HepG2 (cell line): ENCODE measurements around the gene PPP1R13L. TPM values are rescaled to one million over a fixed set of nuclear protein-coding genes. Genes with fewer than 3 reads are reported as not detected.
A peak's percentile ranks its signal among the peaks of the same experiment; 100 is the strongest.

Experiments used
- ARNTL ChIP-seq: sonication (generic); formaldehyde crosslinking; IDR thresholded peaks from 2 replicates; pipeline ENCODE4 v1.4.0; 2020; ENCODE audit warnings: mild to moderate bottlenecking, missing genetic modification reagents
- GZF1 ChIP-seq: sonication (generic); formaldehyde crosslinking; IDR thresholded peaks from 2 replicates; pipeline ENCODE4 v1.5.1; 2020; ENCODE audit warnings: mild to moderate bottlenecking, missing genetic modification reagents
- HOXA3 ChIP-seq: sonication (generic); formaldehyde crosslinking; IDR thresholded peaks from 2 replicates; pipeline ENCODE4 v1.5.0; 2020; ENCODE audit warnings: missing genetic modification reagents
- HOXA7 ChIP-seq: sonication (generic); formaldehyde crosslinking; IDR thresholded peaks from 2 replicates; pipeline ENCODE4 v1.8.1; 2022; ENCODE audit warnings: mild to moderate bottlenecking, missing genetic modification reagents, moderate library complexity
- ISL2 ChIP-seq: sonication (generic); formaldehyde crosslinking; IDR thresholded peaks from 2 replicates; pipeline ENCODE4 v1.5.0; 2020; ENCODE audit warnings: missing genetic modification reagents
- KDM2A ChIP-seq: sonication (generic); formaldehyde crosslinking; IDR thresholded peaks from 2 replicates; pipeline ENCODE4 v1.4.0; 2020; ENCODE audit warnings: low read depth, missing genetic modification reagents, borderline replicate concordance
- MIER3 ChIP-seq: IDR thresholded peaks from 2 replicates; pipeline ENCODE4 v1.6.1; 2016; ENCODE audit warnings: missing compliant biosample characterization, borderline replicate concordance
- MXI1 ChIP-seq: IDR thresholded peaks from 3 replicates; pipeline ENCODE4 v1.6.1; 2012; ENCODE audit warnings: low read depth, low read length, inconsistent platforms, borderline replicate concordance
- MYC ChIP-seq: sonication (generic); formaldehyde crosslinking; IDR thresholded peaks from 2 replicates; pipeline ENCODE4 v1.9.0; 2021; ENCODE audit warnings: missing genetic modification reagents, borderline replicate concordance
- PCBP1 ChIP-seq: fragments of 200-400 bp; formaldehyde crosslinking; IDR thresholded peaks from 2 replicates; pipeline ENCODE4 v1.6.1; 2017; ENCODE audit warnings: mild to moderate bottlenecking, low read depth, low read length, borderline replicate concordance
- POLR2A ChIP-seq, 2 experiments: IDR thresholded peaks; 2 replicates each; pipeline ENCODE4 v1.6.1; 2011; ENCODE audit warnings: low read depth in 2 of 2, low read length in 2 of 2, mild to moderate bottlenecking in 1 of 2, moderate library complexity in 1 of 2; ENCODE audit not compliant: insufficient read depth in 1 of 2
- PTBP1 ChIP-seq: fragments of 200-400 bp; formaldehyde crosslinking; IDR thresholded peaks from 2 replicates; pipeline ENCODE4 v1.6.1; 2018; ENCODE audit warnings: low read length, low read depth; ENCODE audit not compliant: poor library complexity, severe bottlenecking
- SIN3B ChIP-seq: fragments of 150-350 bp; IDR thresholded peaks from 2 replicates; pipeline ENCODE4 v1.6.1; 2014; ENCODE audit warnings: low read length
- SUZ12 ChIP-seq: fragments of 150-350 bp; IDR thresholded peaks from 2 replicates; pipeline ENCODE4 v1.6.1; 2014; ENCODE audit warnings: low read depth, low read length
- TOE1 ChIP-seq: sonication (generic); formaldehyde crosslinking; IDR thresholded peaks from 2 replicates; pipeline ENCODE4 v1.4.0; 2020; ENCODE audit warnings: mild to moderate bottlenecking, missing genetic modification reagents
- TSC22D2 ChIP-seq: sonication (generic); formaldehyde crosslinking; IDR thresholded peaks from 2 replicates; pipeline ENCODE4 v1.5.1; 2020; ENCODE audit warnings: missing genetic modification reagents, mild to moderate bottlenecking, borderline replicate concordance
- ZFY ChIP-seq: sonication (generic); formaldehyde crosslinking; IDR thresholded peaks from 2 replicates; pipeline ENCODE4 v1.4.0; 2020; ENCODE audit warnings: missing genetic modification reagents
- ZNF143 ChIP-seq: sonication (generic); formaldehyde crosslinking; IDR thresholded peaks from 2 replicates; pipeline ENCODE4 v1.4.0; 2020; ENCODE audit warnings: missing genetic modification reagents
- ZNF180 ChIP-seq: sonication (generic); formaldehyde crosslinking; IDR thresholded peaks from 2 replicates; pipeline ENCODE4 v1.4.0; 2020; ENCODE audit warnings: low read depth, missing genetic modification reagents, borderline replicate concordance
- ZNF207 ChIP-seq: fragments of 450-650 bp; IDR thresholded peaks from 2 replicates; pipeline ENCODE4 v1.6.1; 2016; ENCODE audit warnings: antibody characterized with exemption, borderline replicate concordance
- ZNF317 ChIP-seq: sonication (generic); formaldehyde crosslinking; IDR thresholded peaks from 2 replicates; pipeline ENCODE4 v1.5.0; 2020; ENCODE audit warnings: mild to moderate bottlenecking, missing genetic modification reagents
- ZNF34 ChIP-seq: sonication (generic); formaldehyde crosslinking; IDR thresholded peaks from 2 replicates; pipeline ENCODE4 v1.4.0; 2020; ENCODE audit warnings: mild to moderate bottlenecking, missing genetic modification reagents, borderline replicate concordance
- ZNF546 ChIP-seq: sonication (generic); formaldehyde crosslinking; conservative IDR thresholded peaks from 2 replicates; pipeline ENCODE4 v1.8.1; 2023; ENCODE audit warnings: mild to moderate bottlenecking, missing genetic modification reagents
- polyA plus RNA-seq, 8 experiments: library from polyadenylated mRNA; depleted of rRNA in 3 of 8; stranded (reverse) in 7 of 8; unstranded in 1 of 8; fragments of >200 nt; fragmentation: Illumina TruSeq in 4 of 8; extraction: Trizol in 4 of 8; gene quantifications; 2 replicates each; pipeline versions ENCODE4 v1.2.1 to v1.2.3, GENCODE V29; 2011 to 2016; ENCODE audit warnings: low read depth in 4 of 8, missing spikeins in 1 of 8, mixed read lengths in 1 of 8; ENCODE audit not compliant: insufficient read depth in 1 of 8
- total RNA-seq, 5 experiments: library from RNA; depleted of rRNA; stranded (reverse); fragments of >200 nt; fragmentation: Illumina TruSeq; extraction: Trizol; gene quantifications; 2 replicates each; pipeline ENCODE4 v1.2.3, GENCODE V29; 2016; ENCODE audit warnings: low read depth in 1 of 5
- TF ChIP-seq, protein P1 (sequence below): IDR thresholded peaks from 2 replicates; pipeline ENCODE4 v1.6.1; 2012; ENCODE audit warnings: low read length, improper control_type of control experiment
- TF ChIP-seq, protein P2 (sequence below): sonication (generic); formaldehyde crosslinking; IDR thresholded peaks from 2 replicates; pipeline ENCODE4 v1.9.0; 2021; ENCODE audit warnings: missing genetic modification reagents, borderline replicate concordance

Gene PPP1R13L
- total and polyA plus RNA-seq, 2 of the 13 experiments (the other 11 are each of a cell fraction or from before 2014, with no cell fraction given) = 1.3 to 6.6 TPM

DNA sequence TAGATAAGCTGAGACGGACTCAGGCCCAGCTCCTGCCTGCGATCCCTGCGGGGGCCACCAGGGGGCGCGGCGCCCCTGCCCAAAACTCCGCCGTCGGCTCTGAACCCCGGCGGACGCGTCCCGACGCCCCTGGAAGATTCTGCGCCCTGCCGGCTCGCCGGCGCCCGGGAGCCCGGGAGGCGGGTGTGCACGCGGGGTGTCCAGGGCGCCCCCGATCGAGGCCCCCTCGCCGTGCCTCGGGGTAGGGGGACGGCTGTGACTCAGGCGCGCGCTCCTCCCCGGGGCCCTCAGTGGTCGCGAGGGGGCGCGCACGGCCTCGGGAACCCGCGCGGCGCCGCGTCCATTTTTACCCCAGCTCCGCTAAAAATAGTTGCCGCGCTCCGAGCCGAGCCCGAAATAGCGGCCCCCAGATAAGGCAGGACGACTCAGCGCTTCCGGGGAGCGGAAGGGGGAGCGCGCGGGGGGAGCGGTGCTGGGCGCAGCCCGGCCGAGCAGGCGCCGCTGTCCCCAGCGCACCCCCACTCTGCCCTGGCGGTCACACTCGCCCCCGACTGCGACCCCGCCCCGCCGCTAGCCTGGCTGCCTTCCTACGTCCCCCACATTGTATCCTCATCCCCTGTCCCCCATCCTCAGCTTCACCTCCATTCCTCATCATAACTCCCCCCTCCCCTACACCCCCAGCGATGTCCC lies 34.8 kb upstream of the PPP1R13L start (continued):
- no peak for TF ChIP-seq POLR2A (IDR thresholded peaks at IDR 0.05; ENCODE audit: insufficient read depth in 1 of 2, low read depth in 2 of 2, low read length in 2 of 2)
- TF ChIP-seq ISL2 = peak; percentile 15; the same call in 1 of the 2 replicates
- TF ChIP-seq GZF1 (CRISPR knock-in tag) = no peak
- TF ChIP-seq MYC (CRISPR knock-in tag) = peak; percentile 50; the same call in 1 of the 2 replicates
- TF ChIP-seq ZNF546 (CRISPR knock-in tag) = 0 out of 2 replicates have a peak, but pooled peaks have one; percentile 73
- TF ChIP-seq SIN3B = no peak
- TF ChIP-seq, protein P1, sequence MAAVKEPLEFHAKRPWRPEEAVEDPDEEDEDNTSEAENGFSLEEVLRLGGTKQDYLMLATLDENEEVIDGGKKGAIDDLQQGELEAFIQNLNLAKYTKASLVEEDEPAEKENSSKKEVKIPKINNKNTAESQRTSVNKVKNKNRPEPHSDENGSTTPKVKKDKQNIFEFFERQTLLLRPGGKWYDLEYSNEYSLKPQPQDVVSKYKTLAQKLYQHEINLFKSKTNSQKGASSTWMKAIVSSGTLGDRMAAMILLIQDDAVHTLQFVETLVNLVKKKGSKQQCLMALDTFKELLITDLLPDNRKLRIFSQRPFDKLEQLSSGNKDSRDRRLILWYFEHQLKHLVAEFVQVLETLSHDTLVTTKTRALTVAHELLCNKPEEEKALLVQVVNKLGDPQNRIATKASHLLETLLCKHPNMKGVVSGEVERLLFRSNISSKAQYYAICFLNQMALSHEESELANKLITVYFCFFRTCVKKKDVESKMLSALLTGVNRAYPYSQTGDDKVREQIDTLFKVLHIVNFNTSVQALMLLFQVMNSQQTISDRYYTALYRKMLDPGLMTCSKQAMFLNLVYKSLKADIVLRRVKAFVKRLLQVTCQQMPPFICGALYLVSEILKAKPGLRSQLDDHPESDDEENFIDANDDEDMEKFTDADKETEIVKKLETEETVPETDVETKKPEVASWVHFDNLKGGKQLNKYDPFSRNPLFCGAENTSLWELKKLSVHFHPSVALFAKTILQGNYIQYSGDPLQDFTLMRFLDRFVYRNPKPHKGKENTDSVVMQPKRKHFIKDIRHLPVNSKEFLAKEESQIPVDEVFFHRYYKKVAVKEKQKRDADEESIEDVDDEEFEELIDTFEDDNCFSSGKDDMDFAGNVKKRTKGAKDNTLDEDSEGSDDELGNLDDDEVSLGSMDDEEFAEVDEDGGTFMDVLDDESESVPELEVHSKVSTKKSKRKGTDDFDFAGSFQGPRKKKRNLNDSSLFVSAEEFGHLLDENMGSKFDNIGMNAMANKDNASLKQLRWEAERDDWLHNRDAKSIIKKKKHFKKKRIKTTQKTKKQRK = no peak
- TF ChIP-seq KDM2A (CRISPR knock-in tag) = peak; percentile 45; the same call in 1 of the 2 replicates
- TF ChIP-seq SUZ12 = no peak
- no peak for TF ChIP-seq PTBP1
- no peak for TF ChIP-seq ZNF207
- no peak for TF ChIP-seq ZNF34
- TF ChIP-seq ZFY (CRISPR knock-in tag) = peak; percentile 36
- peak; percentile 22; the same call in 1 of the 2 replicates for TF ChIP-seq ZNF143 (CRISPR knock-in tag)
- no peak for TF ChIP-seq HOXA7 (CRISPR knock-in tag)
- TF ChIP-seq ARNTL (CRISPR knock-in tag) = no peak
- TF ChIP-seq TSC22D2 (CRISPR knock-in tag) = no peak
- peak; percentile 18; the same call in 1 of the 2 replicates for TF ChIP-seq MIER3 (CRISPR knock-in tag)
- peak; percentile 75 for TF ChIP-seq HOXA3 (CRISPR knock-in tag)
- TF ChIP-seq, protein P2, sequence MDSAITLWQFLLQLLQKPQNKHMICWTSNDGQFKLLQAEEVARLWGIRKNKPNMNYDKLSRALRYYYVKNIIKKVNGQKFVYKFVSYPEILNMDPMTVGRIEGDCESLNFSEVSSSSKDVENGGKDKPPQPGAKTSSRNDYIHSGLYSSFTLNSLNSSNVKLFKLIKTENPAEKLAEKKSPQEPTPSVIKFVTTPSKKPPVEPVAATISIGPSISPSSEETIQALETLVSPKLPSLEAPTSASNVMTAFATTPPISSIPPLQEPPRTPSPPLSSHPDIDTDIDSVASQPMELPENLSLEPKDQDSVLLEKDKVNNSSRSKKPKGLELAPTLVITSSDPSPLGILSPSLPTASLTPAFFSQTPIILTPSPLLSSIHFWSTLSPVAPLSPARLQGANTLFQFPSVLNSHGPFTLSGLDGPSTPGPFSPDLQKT (CRISPR knock-in tag) = no peak
- 0 out of 3 replicates have a peak, but pooled peaks have one; percentile 30 for TF ChIP-seq MXI1
- TF ChIP-seq TOE1 (CRISPR knock-in tag) = no peak
- no peak for TF ChIP-seq ZNF317 (CRISPR knock-in tag)
- TF ChIP-seq PCBP1 = no peak
- no peak for TF ChIP-seq ZNF180
